Fibroblast of lung (primary cell): Measurements from ENCODE around the gene ELP4.

ENCODE experiments used
- CTCF ChIP-seq, 2 donors: IDR thresholded peaks in 1 of 2; conservative IDR thresholded peaks in 1 of 2; 1 replicate in 1 of 2; 2 replicates in 1 of 2; pipeline ENCODE4 v1.5.1; 2011 to 2012; ENCODE audit warnings: low read length in 2 of 2, control low read depth in 1 of 2, inconsistent platforms in 1 of 2, low read depth in 1 of 2, mild to moderate bottlenecking in 1 of 2
- EZH2 ChIP-seq: IDR thresholded peaks from 2 replicates; pipeline ENCODE4 v1.5.1; 2012; ENCODE audit warnings: low read length, control low read depth, mild to moderate bottlenecking; ENCODE audit errors: missing control alignments

- TF ChIP-seq CTCF (conservative IDR thresholded peaks at IDR 0.05 in 1 of 2, IDR thresholded peaks at IDR 0.05 in 1 of 2; ENCODE audit: low read depth in 1 of 2, low read length in 2 of 2) (no peak), EZH2 (no peak)
Observed at GRCh38 chr11:31464436-31464835, 45.1 kb upstream of the ELP4 start.
